Daoy (cell line): ENCODE measurements around the gene ALK. TPM values are rescaled to one million over a fixed set of nuclear protein-coding genes. Genes with fewer than 3 reads are reported as not detected.
A peak's percentile ranks its signal among the peaks of the same experiment; 100 is the strongest.

Source experiments
- DNase-seq: peaks from one replicate; pipeline ENCODE4 v3.0.0-alpha.2; 2015; ENCODE audit warnings: low read depth
- total RNA-seq: library from RNA; depleted of rRNA; stranded (reverse); fragments of >200 nt; shearing (Covaris generic); gene quantifications from 2 replicates; pipeline ENCODE4 v1.2.3, GENCODE V29; 2014

The ALK gene
- total RNA-seq, 1 experiment from 2014 or later, result 0.11 TPM

DNA sequence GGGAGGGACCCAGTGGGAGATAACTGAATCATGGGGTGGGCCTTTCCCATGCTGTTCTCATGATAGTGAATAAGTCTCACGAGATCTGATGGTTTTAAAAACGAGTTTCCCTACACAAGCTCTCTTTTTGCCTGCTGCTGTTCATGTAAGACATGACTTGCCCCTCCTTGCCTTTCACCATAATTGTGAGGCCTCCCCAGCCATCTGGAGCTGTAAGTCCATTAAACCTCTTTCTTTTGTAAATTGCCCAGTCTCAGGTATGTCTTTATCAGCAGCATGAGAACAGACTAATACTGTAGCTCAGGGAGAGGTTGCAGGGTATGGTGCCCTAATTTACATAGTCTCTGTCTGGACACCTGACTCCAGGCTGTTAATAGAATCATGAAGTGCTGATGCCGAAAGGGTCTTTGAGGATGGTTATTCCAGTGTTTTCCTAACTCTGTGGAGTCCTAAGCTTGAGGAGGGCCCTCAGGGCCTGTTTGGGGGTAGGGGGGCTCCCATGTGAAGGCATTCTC is 343.2 kb downstream of the ALK start:
- DNase-seq, result no peak

DNA sequence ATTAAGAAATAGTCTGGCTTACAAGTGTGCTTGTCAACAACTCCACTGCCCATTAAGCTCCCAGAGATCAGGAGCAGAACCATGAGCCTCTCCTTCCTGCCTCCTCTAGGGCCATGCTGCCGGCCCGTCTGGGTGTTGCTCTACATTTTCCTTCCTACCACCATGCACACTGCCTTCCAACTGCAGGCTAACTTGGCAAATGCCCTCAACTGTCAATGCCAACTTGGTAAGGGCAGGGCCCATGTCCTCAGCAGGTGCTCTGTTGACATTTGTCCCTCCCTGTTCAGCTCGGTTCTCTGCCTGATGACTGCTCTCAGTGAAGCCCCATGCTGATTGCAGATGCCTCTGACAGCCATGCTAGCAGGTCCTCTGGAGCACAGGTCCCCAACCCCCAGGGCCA is 345.2 kb downstream of the ALK start:
- no peak for DNase-seq

DNA sequence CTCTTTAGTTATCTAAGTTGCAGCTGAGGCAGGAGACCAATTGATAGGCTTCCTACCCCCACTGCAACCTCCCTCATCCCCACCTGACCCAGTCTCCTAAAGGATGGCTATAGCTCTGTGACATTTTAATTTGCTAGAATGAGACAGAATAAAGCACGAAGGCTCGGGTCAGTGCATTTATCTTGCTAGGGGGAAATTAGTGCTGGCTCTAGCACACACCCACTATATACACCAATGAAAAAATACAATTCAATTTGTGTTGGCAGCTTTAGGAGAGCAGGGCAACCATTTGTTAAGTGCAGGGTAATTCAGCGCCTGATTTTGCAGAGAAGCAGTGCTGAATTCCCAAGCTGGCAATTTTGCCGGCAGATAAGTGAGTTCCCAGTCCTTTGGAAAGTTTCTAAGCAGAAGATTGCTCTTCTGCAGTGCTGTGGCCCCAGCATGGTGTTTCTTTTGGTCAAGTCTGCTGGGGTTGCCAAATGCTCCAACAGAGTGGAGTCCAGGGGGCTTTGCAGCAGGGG is 346.0 kb downstream of the ALK start:
- no peak for DNase-seq

DNA sequence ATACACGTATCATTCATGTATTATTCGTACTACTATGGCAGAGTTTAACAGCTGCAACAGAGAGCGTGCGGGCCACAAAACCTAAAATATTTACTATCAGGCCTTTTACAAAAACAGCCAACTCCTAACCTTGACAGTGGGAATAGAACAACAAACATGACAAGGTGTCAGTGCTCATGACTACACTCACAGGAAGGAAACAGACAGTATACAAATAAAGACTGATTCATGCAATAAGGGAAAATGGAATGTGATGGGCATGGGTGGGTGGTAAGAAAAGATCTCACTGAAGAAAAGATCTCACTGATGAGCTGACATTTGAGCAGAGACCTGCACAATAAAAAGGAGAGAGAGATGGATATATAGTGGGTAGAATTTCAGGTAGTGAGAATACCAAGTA is 347.8 kb downstream of the ALK start:
- DNase-seq, result no peak

DNA sequence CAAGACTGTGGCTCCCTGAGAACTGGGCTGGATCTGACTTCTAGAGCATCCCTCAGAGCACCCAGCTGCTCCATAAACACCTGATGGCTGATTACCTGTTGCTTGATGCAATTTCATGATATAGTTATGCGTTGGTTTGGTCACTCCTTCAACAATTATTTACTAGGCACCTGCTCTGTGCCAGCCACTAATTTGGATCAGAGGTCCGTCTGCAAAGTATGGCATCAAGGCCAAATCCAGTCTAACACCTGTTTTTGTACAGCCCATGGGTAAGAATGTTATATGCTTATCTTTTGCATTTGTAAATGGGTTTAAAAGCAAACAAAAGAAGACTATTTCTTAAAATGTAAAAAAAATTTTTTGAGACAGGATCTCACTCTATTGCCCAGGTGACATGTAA is 348.2 kb downstream of the ALK start:
- no peak for DNase-seq

DNA sequence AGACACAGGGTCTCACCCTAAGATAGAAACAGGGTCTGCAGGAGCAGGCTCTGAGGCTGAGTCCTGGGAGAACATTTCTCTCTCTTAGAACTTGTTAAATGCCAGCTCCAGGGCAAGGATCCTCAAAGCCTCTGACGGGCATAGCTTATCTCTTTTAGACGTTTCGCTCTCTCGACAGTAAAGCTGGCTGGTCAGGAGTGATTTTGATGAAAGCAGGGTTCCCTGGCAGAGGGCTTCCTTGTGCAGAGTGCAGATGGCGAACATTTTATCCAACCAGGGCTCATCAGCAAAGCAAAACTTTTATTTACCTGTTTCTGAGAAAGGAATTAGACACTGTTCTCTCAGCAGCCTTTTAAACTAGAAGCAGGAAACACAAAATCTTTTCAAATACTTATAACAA is 350.8 kb downstream of the ALK start:
- DNase-seq, result no peak

DNA sequence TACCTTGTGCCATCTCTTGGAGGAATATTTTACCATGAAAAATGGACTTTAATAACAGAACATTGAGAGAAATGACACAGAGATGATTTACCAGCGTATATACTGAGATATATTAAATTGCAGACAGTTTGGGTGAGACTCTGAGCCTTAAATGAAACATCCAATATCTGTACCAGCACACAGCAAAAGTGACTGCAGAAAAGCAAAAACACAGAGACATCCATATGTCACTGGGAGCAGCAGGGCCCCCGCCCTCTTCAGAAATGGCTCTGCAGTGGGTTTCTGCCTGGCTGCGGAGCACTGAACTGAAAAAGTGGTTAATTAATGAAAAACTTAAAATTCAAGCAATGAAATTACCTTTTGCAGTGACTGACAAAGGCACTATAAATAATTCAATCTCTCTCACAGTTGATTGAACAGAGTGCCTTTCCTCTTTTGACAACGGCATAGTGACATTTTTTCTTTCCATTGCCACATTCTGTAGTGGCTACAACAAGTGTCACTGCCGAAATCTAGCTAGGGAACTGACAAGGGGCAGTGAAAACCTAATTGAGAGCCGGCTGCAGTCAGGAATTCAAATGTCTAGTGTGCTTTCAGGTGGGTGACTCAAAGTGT is 353.4 kb downstream of the ALK start:
- DNase-seq, result no peak

DNA sequence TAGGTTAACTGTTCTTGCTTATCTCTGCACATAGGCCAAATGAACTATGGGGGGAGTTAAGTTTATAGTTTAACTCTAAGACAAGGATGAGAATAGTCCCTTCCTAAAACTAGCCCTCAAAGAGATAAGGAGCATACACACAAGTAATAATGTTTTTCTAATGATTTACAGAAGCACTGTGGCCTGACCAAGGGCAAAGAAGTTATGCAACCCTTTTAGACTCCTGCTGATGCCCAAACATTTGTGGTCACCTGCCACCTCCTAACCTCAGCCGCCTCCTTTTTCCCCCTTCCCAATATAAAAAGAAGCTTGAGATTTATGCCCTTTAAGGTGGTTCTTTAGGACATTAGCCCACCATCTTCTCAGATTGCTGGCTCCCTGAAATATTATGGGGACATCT is 357.7 kb downstream of the ALK start:
- DNase-seq, result no peak

DNA sequence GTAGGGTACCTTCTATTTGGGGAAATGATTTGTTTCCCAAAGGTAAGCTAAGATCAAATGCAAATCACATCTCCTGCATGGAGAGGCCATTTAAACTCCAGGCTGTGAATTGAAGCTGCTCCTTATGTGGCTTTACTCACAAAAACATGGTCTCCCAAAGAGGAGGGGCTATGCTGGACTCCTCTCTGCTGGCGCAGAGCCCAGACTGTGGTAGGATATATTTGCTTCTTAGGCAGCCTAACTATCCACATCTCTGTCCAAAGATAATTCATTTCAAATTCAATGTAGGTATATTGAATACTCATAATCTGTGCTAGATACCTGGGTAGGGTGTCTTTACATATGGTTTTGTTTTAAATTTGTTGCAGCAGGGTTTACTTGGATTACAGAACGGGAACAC is 358.5 kb downstream of the ALK start:
- DNase-seq, result peak; percentile 13

DNA sequence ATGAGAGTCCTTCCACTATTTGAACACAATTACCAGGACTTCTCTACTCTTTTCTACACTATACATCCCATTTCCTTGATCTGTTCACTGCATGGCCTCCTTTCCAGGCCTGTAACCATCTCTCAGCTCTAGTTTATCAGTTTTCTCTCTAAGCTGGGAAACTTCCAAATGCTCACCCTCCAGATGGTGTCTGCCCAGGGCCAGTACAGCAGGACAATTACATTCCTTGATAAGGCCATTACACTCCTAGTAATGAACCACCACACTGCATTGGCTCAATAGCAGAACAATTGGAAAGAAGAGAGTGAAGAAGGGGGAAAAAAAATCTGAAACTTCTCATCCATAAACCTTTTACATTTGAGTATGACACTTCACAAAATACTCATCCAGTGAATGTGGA is 359.1 kb downstream of the ALK start:
- no peak for DNase-seq

DNA sequence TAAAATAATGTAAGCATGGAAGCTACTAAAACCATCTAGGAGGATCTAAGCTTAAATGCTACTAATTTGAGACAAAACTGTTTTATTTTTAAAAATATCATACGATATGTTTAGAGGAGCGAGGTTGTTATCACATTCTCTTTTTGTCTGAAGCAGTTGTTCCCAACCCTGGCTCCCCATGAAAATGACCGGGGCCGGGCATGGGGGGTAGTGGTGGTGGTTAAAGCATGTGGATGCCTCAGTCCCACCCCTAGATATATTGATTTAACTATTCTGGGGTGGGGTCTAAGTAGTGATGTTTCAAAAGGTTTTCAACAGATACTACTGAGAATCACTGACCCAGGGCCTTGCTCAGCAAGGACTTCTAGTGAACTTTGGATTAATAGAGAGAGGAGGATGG is 359.8 kb downstream of the ALK start:
- DNase-seq, result no peak

DNA sequence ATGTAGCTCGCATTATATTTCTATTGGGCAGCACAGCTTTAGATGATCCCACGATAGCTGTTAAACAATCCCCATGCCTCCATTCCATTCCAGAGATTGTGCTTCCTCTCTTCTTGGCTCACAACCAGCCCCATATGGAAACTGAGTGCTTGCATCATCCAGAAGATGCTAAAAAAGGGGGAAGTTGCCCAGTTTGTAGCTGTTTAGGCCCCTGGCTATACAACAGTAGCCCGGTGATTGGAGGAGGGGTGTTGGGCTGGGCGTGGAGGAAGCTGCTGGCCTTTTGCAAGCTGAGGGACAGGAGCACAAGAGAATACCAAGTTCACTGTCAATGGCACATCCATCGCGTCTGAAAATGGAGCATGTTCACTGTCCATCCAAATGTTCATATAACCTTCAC is 360.2 kb downstream of the ALK start:
- no peak for DNase-seq

DNA sequence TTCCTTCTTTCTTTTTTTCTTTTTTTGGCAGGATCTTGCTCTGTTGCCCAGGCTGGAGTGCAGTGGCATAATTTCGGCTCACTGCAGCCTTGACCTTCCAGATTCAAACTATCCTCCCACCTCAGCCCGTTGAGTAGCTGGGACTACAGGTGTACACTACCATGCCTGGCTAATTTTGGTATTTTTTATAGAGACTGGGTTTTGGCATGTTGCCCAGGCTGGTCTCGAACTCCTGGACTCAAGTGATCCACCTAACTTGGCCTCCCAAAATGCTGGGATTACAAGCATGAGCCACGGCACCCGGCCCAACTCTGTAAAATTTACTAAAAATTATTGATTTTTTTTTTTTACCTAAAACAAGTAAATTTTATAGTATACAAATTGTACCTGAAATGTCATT is 360.8 kb downstream of the ALK start:
- DNase-seq, result no peak

DNA sequence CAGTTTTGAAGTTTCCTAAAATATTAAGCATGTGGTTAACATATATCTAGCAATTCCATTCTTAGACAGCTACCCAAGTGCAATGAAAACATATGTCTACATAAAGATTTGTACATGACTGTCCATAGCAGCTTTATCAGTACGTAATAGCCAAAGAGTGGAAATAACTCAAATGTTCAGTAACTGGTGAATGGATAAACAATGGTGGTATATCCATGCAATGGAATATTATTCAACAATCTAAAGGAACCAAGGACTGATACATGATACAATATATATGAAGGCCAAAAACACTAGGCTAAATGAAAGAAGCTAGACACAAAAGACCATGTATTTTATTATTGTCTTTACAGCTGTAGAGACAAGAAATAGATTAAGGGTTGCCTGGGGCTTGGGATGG is 361.4 kb downstream of the ALK start:
- DNase-seq, result no peak

DNA sequence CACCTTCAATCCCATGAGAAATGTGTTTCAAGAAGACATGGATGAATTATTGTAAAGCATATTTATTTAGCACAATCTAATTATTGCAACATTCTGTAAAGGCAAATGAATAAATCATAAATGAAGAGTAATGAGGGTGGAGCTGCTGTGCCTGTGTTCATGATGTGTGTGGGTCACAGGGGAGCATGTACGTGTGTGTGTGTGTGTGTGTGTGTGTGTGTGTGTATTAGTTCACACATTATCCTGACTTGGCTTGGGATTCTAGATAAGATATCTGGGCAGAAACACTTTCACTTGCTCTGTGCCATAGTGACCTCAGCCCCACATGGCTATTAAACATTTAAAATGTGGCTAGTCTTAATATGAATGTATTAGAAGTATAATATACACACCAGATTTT is 361.8 kb downstream of the ALK start:
- DNase-seq, result no peak

DNA sequence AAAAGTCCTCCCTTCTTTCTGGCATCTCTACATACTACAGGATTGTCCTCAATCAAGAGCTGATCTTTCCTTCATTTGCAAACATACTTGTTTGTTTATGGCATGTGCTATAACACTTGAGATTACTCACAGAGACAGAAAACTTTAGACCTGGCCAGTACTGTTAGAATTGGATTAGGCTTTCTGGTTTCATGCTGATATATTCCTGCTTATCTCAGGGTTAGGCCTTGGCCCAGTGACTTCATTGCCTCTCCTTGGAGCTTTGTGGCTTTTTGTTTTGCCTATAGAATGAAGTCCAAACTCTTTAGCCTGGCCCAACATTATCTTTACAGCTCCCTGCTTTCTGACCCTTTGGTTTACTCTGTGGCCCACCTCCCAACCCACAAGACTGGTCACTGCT is 363.3 kb downstream of the ALK start:
- no peak for DNase-seq

DNA sequence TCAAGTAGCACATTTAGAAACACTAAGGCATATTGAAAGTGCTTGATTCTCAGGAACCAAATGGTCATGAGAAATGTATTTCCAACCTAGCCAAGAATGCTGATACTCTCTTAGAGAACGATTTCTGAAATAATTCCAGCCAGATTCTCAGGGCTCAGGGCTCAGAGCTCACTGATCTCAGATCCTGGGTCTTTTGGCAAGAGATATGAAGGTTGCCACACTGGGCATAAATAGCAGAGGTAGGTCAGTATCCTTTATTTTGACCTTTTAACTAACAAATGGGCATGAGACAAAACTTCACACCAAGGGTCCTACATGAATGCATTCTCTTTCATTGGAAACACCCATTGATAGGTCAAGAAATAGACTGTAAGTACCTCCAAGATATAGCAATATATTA is 364.1 kb downstream of the ALK start:
- DNase-seq, result no peak

DNA sequence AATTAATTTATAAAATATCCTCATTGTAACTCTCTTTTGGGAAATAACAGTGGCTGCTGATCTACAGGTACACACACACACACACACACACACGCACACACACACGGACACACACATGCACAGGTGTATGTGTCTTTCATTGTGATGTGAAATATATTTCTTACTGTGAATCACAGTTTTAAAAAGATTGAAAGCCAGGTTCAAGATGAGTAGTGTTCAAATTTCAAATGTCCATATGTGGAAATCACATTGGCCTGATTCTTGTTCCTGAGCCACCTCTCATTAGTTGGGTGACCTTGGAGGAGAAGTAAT is 372.4 kb downstream of the ALK start:
- no peak for DNase-seq

DNA sequence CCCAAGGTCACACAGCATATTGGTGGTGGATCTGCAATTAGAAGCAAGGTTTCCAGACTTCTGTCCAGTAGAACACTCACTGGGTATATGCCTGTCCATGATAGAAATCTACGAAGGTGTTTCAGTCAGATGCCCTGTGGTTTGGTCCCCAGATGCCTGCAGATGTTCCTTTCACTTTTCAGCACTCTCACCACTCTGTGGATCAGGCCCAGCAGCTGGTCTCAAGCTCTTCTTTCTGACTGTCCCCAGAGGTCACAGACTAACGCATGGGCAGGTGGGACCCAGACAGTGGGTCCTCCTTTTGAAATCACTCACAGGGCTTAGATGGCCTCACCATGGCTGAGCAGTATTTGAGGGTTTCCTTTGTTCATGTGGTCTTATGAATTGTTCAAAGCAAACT is 376.5 kb downstream of the ALK start:
- no peak for DNase-seq

DNA sequence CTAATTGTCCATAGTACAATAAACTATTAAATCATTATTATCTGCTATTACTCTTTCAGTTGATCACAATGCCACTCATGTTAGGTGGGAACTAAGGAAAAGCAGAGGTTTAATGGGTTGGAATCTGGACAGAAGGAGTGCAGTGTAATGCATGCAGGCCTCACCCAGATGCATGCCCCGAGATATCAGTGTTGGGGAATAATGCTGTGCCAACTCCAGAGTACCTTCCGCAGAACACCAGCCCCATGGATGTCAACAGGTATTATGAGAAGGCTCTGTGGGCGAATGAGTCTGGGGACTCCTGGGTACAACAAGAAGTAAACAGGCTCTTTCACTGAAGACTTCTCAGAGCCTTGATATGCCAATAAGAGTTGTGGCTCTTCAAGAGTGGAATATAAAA is 377.4 kb downstream of the ALK start:
- no peak for DNase-seq

DNA sequence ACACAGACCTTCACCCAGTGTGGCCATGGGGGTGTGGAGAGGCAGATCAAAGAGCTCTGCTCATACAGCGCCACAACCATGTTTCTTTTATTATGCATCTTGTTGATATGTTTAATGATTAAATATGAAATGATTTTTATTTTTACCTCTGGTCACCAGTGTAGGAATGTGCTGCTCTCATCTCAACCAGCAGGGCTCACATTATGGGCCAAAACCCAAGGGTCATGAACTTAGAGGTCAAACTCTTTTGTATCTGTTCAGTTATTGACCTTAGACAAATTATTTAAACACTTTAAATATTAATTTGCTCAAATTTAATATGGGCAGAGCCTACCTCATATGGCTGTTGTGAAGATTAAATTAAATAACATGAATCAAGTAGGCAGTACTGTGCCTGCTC is 386.2 kb downstream of the ALK start:
- no peak for DNase-seq

DNA sequence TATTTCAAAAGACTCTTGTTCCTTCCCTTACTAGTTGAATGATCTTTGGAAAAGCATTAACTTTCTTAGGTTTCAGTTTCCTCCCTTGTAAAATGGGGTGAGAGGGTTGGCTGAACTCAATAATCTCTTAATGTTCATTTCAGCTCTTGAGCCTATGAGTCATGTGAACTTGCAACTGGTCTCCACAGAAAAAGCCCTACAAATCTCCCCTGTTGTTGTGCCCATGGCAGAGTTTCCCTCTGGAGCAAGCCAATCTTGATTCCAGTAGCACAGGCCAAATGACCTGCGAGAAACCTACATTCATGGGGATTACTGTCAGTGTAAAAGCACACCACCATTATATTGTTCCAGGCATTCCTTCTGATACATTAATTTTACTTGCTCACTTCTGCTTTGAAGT is 388.9 kb downstream of the ALK start:
- no peak for DNase-seq

DNA sequence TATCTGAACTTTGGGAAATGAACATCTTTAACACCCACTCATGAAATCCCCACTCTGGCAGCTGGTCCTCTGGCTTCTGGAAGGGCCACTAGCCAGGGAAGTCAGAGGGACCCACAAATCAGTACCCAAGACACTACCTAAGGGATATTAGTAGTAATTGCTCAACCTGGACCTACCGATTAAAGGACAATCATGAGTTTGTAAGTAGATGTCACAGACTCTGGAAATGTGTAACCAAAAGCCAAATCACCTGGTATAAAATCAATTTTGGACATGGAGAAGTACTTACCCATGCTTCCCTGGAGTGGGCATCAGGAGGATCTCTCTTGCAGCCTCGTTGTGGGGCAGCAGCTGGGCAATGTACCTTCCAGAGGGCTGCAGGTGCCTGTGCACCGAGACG is 389.8 kb downstream of the ALK start:
- DNase-seq, result no peak

DNA sequence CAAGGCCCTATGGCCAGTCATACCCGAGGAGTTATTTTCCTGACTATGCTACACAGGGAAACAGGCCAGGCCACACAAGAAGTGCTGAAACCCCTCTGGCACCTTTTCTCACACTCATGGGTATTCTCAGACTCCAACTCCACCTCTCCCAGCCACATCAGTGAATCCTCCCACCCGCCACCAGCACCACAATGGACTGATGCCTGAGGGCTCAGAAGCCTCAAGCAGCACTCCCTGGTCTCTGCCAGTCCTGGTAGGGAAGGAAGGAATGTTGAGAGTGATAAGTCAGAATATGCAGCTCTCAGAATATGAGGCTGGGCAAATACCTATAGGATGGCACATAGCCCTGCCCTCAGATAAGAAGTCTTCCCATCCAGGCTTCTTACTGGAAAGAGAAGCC is 391.1 kb downstream of the ALK start:
- DNase-seq, result peak; percentile 33
